GM21381 (cell line): ENCODE results near the gene E2F4.
A peak's percentile ranks its signal among the peaks of the same experiment; 100 is the strongest.

Source experiments
- ATAC-seq: cut with Tn5 transposase; IDR thresholded peaks from one replicate; pipeline ENCODE4 v1.9.1; 2021; ENCODE audit warnings: mild to moderate bottlenecking, moderate library complexity; ENCODE audit not compliant: unreplicated experiment

The E2F4 gene

GRCh38 chr16:67207249-67208091 lies 15.5 kb downstream of the E2F4 start:
- no peak for ATAC-seq

GRCh38 chr16:67208154-67208896 lies 16.4 kb downstream of the E2F4 start:
- ATAC-seq: no peak

GRCh38 chr16:67209565-67209964 lies 17.6 kb downstream of the E2F4 start:
- no peak for ATAC-seq

GRCh38 chr16:67210069-67210937 lies 18.3 kb downstream of the E2F4 start:
- ATAC-seq: no peak

GRCh38 chr16:67211674-67212073 lies 19.7 kb downstream of the E2F4 start:
- ATAC-seq: no peak

- ATAC-seq: no peak
Observed at GRCh38 chr16:67212766-67213165, 20.8 kb downstream of the E2F4 start.

- ATAC-seq: no peak
Observed at GRCh38 chr16:67213197-67214019, 21.5 kb downstream of the E2F4 start.

GRCh38 chr16:67215706-67216105 lies 23.8 kb downstream of the E2F4 start:
- no peak for ATAC-seq

- ATAC-seq: no peak
Observed at GRCh38 chr16:67216612-67217490, 24.9 kb downstream of the E2F4 start.

- no peak for ATAC-seq
Observed at GRCh38 chr16:67223992-67224391, 32.0 kb downstream of the E2F4 start.

- no peak for ATAC-seq
Observed at GRCh38 chr16:67226295-67226803, 34.4 kb downstream of the E2F4 start.

- peak; percentile 97 for ATAC-seq
Observed at GRCh38 chr16:67226804-67227566, 35.0 kb downstream of the E2F4 start, which contains the start of gene TMEM208. TSS of gene TMEM208 (plus strand) at chr16:67227130. CDS start at chr16:67227219, 89 bp downstream.

GRCh38 chr16:67227567-67227921 lies 35.6 kb downstream of the E2F4 start:
- ATAC-seq: no peak

- no peak for ATAC-seq
Observed at GRCh38 chr16:67228034-67228785, 36.3 kb downstream of the E2F4 start.

GRCh38 chr16:67228905-67229304 lies 37.0 kb downstream of the E2F4 start:
- no peak for ATAC-seq

- ATAC-seq: no peak
Observed at GRCh38 chr16:67229906-67230808, 38.2 kb downstream of the E2F4 start.
